IPS DF 19.7 (cell line): Measurements from ENCODE around the gene BLVRB.
"Not testable (repeated sequence)": the region's sequence is repeated elsewhere in the genome, so short reads cannot be mapped to it uniquely, and the experiment has no call there.

Experiments used
- DNase-seq: peaks from one replicate; pipeline ENCODE4 v3.0.0-alpha.2; 2013; ENCODE audit warnings: low read depth, low spot score

BLVRB gene

GRCh38 chr19:40465557-40466218 is at the start of gene BLVRB:
BLVRB (minus strand) TSS chr19:40465745; CDS start chr19:40465688, 57 bp downstream.
- no peak for DNase-seq

DNA sequence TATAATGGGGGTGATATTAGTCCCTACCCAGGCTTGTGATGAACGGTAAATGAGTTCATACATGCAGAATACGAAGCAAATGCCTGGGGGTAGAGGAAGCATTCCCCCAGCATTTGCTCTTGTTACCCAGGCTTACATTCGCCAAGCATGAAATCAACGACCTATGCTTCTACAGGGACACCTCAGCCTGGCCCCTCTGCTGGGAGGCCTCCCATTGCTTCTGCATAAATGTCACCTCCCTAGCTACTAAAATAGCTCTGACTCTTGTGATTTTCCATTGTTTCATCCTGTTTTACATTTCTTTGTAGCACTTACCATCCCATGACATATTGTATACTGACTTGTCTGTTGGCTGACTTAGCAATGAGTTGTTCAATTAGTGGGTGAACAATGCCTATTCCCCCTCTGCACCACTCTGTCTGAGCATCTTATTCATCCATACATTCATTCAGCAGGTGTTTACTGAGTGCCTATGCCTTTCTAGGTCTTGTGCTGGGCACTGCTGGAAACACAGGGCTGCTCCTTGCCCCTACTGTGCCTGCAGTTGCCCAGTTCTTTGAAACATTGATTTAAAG is 48.3 kb upstream of the BLVRB start:
- no peak for DNase-seq

DNA sequence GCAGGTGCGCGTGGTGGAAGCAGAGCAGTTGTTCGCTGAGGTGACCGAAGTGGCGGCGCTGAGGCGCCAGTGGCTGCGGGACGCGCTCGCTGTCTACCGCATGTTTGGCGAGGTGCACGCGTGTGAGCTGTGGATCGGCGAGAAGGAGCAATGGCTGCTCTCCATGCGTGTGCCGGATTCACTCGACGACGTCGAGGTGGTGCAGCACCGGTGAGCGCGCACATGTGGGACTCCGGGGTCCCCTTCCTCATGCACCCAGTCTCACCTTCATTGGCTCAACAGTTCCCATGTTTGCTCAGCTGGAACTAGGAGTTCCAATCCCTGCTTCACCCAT is 47.8 kb upstream of the BLVRB start:
- no peak for DNase-seq

DNA sequence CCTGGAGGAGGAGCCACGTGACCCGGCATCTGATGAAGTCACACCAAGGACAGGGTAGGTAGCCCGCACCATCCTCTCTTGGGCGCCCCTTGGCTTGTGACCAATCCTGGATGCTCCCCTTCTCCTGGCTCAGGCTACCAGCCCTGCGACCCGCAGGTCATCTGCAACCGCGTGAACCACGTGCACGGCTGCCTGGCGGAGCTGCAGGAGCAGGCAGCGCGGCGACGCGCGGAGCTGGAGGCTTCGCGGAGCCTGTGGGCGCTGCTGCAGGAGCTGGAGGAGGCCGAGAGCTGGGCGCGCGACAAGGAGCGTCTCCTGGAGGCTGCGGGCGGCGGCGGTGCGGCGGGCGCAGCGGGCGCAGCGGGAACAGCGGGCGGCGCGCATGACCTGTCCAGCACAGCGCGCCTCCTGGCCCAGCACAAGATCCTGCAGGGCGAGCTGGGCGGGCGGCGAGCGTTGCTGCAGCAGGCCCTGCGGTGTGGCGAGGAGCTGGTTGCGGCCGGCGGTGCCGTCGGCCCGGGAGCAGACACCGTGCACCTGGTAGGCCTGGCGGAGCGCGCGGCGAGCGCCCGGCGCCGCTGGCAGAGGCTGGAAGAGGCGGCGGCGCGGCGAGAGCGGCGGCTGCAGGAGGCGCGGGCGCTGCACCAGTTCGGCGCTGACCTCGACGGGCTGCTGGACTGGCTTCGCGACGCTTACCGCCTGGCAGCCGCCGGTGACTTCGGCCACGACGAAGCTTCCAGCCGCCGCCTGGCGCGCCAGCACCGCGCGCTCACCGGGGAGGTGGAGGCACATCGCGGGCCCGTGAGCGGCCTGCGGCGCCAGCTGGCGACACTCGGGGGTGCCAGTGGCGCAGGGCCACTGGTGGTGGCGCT is 47.2 kb upstream of the BLVRB start:
- DNase-seq = no peak

- DNase-seq = no peak
Measured at GRCh38 chr19:40512110-40512472, 46.5 kb upstream of the BLVRB start.

- no peak for DNase-seq
Measured at GRCh38 chr19:40511487-40511886, 45.9 kb upstream of the BLVRB start.

DNA sequence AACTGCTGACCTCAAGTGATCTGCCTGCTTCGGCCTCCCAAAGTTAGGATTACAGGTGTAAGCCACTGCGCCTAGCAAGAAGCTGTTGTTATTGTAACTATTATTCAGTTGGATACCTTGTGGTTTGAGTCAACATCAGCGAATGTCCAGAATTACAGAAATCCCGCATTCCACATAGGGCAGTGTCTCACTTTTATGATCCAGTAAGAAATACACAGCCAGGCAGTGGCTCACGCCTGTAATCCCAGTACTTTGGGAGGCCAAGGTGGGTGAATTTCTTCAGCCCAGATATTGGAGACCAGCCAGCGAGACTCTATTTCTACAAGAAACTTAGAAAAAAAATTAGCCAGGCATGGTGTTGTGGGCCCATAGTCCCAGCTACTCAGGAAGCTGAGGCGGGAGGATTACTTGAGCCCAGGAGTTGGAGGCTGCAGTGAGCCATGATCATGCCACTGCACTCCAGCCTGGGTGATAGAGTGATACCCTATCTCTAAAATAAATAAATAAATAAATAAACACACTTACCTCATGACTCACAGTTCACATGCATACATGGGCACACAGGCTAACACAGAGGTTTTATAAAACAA is 45.1 kb upstream of the BLVRB start:
- no peak for DNase-seq

GRCh38 chr19:40508739-40509260 is 43.3 kb upstream of the BLVRB start:
- no peak for DNase-seq

- no peak for DNase-seq
Measured at GRCh38 chr19:40507892-40508291, 42.3 kb upstream of the BLVRB start.

- DNase-seq = no peak
Measured at GRCh38 chr19:40506099-40506498, 40.6 kb upstream of the BLVRB start.

- DNase-seq = no peak
Measured at GRCh38 chr19:40503320-40503695, 37.8 kb upstream of the BLVRB start.

GRCh38 chr19:40502647-40503319 is 37.2 kb upstream of the BLVRB start:
- no peak for DNase-seq

DNA sequence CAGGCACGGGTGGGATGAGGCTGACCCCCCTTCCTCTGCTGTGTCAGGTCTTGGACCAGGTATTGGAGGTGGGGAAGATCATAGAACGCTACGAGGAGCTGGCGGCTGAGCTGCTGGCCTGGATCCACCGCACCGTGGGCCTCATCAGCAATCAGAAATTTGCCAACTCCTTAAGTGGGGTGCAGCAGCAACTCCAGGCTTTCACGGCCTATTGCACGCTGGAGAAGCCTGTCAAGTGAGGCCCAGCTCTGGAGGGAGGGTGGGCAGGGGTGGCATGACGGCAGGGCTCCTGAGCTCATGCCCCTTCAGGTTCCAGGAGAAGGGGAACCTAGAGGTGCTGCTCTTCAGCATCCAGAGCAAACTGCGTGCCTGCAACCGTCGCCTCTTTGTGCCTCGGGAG is 36.5 kb upstream of the BLVRB start:
- DNase-seq = no peak

- DNase-seq = no peak
Measured at GRCh38 chr19:40501599-40501998, 36.1 kb upstream of the BLVRB start.

- DNase-seq = not testable (repeated sequence)
Measured at GRCh38 chr19:40500678-40501530, 35.4 kb upstream of the BLVRB start.

GRCh38 chr19:40499320-40499719 is 33.8 kb upstream of the BLVRB start:
- no peak for DNase-seq

DNA sequence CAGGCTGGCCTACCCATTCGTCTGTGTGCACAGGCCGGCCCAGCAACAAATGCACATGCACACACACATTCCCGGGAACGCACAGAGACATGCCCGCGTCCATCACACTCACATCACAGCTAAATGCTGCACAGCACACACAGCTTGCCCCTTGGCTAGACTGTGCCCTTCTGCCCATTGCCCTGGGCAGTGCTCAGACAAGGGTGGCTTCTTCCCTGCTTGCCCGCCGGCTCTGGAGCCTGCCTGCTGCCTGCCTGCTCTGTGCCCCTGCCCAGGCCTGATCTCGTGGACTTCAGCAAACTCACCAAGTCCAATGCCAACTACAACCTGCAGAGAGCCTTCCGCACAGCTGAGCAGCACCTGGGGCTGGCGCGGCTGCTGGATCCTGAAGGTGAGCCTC is 31.7 kb upstream of the BLVRB start:
- no peak for DNase-seq

GRCh38 chr19:40494191-40494838 is 28.8 kb upstream of the BLVRB start:
- no peak for DNase-seq

- DNase-seq = no peak
Measured at GRCh38 chr19:40493778-40494177, 28.2 kb upstream of the BLVRB start.

- DNase-seq = no peak
Measured at GRCh38 chr19:40492274-40492673, 26.7 kb upstream of the BLVRB start.
